ENCODE results near the gene ZNF277. TPM values are rescaled to one million over a fixed set of nuclear protein-coding genes. Genes with fewer than 3 reads are reported as not detected.

ZNF277 gene
- total and polyA plus RNA-seq, 2 donors (not counting 3 experiments of a cell fraction or from before 2014, with no cell fraction given): 7.8 to 22.6 TPM

DNA sequence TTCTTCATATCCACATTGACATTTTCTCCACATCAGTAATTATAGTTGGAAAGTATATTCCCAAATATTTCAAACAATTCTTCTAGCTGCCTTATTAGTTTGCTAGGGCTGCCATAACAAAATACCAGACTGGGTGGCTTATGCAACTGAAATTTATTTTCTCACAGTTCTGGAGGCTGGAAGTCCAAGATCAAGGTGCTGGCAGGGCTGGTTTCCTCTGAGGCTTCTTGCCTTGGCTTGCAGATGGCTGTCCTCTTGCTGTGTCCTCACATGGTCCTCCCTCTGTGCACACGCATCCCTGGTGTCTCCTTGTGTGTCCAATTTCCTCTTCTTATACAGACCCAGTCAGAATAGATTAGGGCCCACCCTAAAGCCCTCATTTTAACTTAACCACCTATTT lies 34.8 kb upstream of the ZNF277 start:
- H3K9me3 ChIP-seq (replicated peaks; ENCODE audit: control insufficient read depth, insufficient read depth, low read length): no peaks in the 10 kb centered on the region
- DNase-seq (ENCODE audit: low read depth, low spot score) (no peak), FAIRE-seq (no peak)
- TF ChIP-seq MYC (IDR thresholded peaks at IDR 0.05; ENCODE audit: low read depth, low read length) (no peak), CTCF (IDR thresholded peaks at IDR 0.05; ENCODE audit: extremely low read depth in 1 of 2, insufficient read depth in 1 of 2, low read depth in 1 of 2, low read length in 2 of 2) (no peak), JUN (IDR thresholded peaks at IDR 0.05; ENCODE audit: borderline replicate concordance, insufficient read depth, insufficient read length, low read depth) (no peak), POLR2A (IDR thresholded peaks at IDR 0.05; ENCODE audit: low read depth, low read length) (no peak), GATA2 (IDR thresholded peaks at IDR 0.05; ENCODE audit: insufficient read depth, insufficient read length, low read depth, low read length) (no peak), POLR2AphosphoS5 (IDR thresholded peaks at IDR 0.05; ENCODE audit: insufficient read depth, low read depth, low read length) (no peak), FOS (IDR thresholded peaks at IDR 0.05; ENCODE audit: borderline replicate concordance, insufficient read depth, low read length) (no peak), EZH2 (IDR thresholded peaks at IDR 0.05; ENCODE audit: borderline replicate concordance, low read depth, low read length, severe bottlenecking) (no peak)
- TF ChIP-seq, protein P1, sequence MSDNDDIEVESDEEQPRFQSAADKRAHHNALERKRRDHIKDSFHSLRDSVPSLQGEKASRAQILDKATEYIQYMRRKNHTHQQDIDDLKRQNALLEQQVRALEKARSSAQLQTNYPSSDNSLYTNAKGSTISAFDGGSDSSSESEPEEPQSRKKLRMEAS (IDR thresholded peaks at IDR 0.05; ENCODE audit: insufficient read depth, insufficient read length): no peak
- H3K4me2 ChIP-seq (ENCODE audit: insufficient read depth, low read length): no peak overlapping the region
- no peak overlapping the region for H3K27ac ChIP-seq (ENCODE audit: insufficient read depth, low read depth, low read length)
- H3K9me1 ChIP-seq (replicated peaks; ENCODE audit: control insufficient read depth, extremely low read depth, insufficient read depth, low read length): no peaks in the 10 kb centered on the region
- CTCF ChIA-PET: no interaction called here
- H4K20me1 ChIP-seq (replicated peaks; ENCODE audit: control insufficient read depth, extremely low read depth, insufficient read depth, low read length): peaks cover 2% of the 10 kb centered on the region
- dilution Hi-C loops (cut with MboI; ENCODE audit: extremely low pct_ligation_motif_present, low sequenced_read_pairs): no loop called here
- POLR2A ChIA-PET: no interaction called here
- intact Hi-C loops (cut with micrococcal nuclease): no loop called here
- H3K4me1 ChIP-seq (ENCODE audit: control insufficient read depth, extremely low read depth, insufficient read depth, low read length): peaks cover 40% of the 10 kb centered on the region
- no peak overlapping the region for H2AFZ ChIP-seq (ENCODE audit: low read depth, low read length)
- no peak overlapping the region for H3K9ac ChIP-seq (replicated peaks; ENCODE audit: extremely low read depth, insufficient read depth, low read length)
- BruUV-seq (replicated peaks): no TSS peak
- H3K27me3 ChIP-seq (ENCODE audit: control insufficient read depth in 2 of 2, insufficient read depth in 2 of 2, low read length in 2 of 2): no peaks in the 10 kb centered on the region
- peaks cover 100% of the 10 kb centered on the region for H3K79me2 ChIP-seq (ENCODE audit: control insufficient read depth, insufficient read depth, low read length)
- no peak overlapping the region for H3K4me3 ChIP-seq (replicated peaks in 1 of 3; ENCODE audit: insufficient read depth in 1 of 3, low read depth in 1 of 3, low read length in 3 of 3)
- no peaks in the 10 kb centered on the region for H3K36me3 ChIP-seq (ENCODE audit: control insufficient read depth in 2 of 2, extremely low read depth in 1 of 2, insufficient read depth in 2 of 2, low read length in 2 of 2)

All from endothelial cell of umbilical vein (primary cell).